DOHH2 (cell line): Measurements from ENCODE around the gene MDFI.

Source experiments
- H3F3A ChIP-seq: fragments of 200-600 bp; sonication (generic), shearing (Covaris generic); 2 replicates; pipeline ENCODE4 v1.6.0; 2016; ENCODE audit warnings: antibody characterized with exemption, mild to moderate bottlenecking; ENCODE audit not compliant: control insufficient read depth, insufficient read depth
- H3K27ac ChIP-seq: fragments of 200-600 bp; sonication (generic); 2 replicates; pipeline ENCODE4 v1.5.1; 2014; ENCODE audit warnings: low read depth, mild to moderate bottlenecking, low read length, moderate library complexity
- H3K27me3 ChIP-seq: fragments of 200-600 bp; sonication (generic); 2 replicates; pipeline ENCODE4 v1.6.1; 2014; ENCODE audit warnings: mild to moderate bottlenecking, low read length, mixed read lengths; ENCODE audit not compliant: control insufficient read depth
- H3K36me3 ChIP-seq: fragments of 200-600 bp; sonication (generic); 2 replicates; pipeline ENCODE4 v1.6.1; 2014; ENCODE audit warnings: mild to moderate bottlenecking, low read length, moderate library complexity, mixed read lengths; ENCODE audit not compliant: control insufficient read depth
- H3K4me1 ChIP-seq: fragments of 200-600 bp; sonication (generic); 2 replicates; pipeline ENCODE4 v1.6.1; 2014; ENCODE audit warnings: mild to moderate bottlenecking, low read length, mixed read lengths; ENCODE audit not compliant: control insufficient read depth
- H3K4me2 ChIP-seq: fragments of 200-600 bp; sonication (generic); 2 replicates; pipeline ENCODE4 v1.6.0; 2014; ENCODE audit warnings: mild to moderate bottlenecking, low read length, moderate library complexity
- H3K4me3 ChIP-seq: fragments of 200-600 bp; sonication (generic); 2 replicates; pipeline ENCODE4 v1.5.1; 2014; ENCODE audit warnings: mild to moderate bottlenecking, low read length, mixed read lengths
- H3K79me2 ChIP-seq: fragments of 200-600 bp; sonication (generic); 2 replicates; pipeline ENCODE4 v1.6.1; 2014; ENCODE audit warnings: mild to moderate bottlenecking, low read length, mixed read lengths; ENCODE audit not compliant: control insufficient read depth
- H3K9me2 ChIP-seq: fragments of 200-600 bp; sonication (generic); replicated peaks from 2 replicates; pipeline ENCODE4 v1.6.1; 2014; ENCODE audit warnings: mild to moderate bottlenecking, low read length, mixed read lengths; ENCODE audit not compliant: control insufficient read depth
- H3K9me3 ChIP-seq: fragments of 200-600 bp; sonication (generic); 2 replicates; pipeline ENCODE4 v1.6.1; 2014; ENCODE audit warnings: antibody characterized with exemption, low read length, mixed read lengths; ENCODE audit not compliant: control insufficient read depth, insufficient read depth
- H4K20me1 ChIP-seq: fragments of 200-600 bp; sonication (generic); 2 replicates; pipeline ENCODE4 v1.6.0; 2014; ENCODE audit warnings: low read depth, mild to moderate bottlenecking, antibody characterized with exemption, low read length, moderate library complexity; ENCODE audit not compliant: control insufficient read depth, insufficient read depth
- CTCF ChIP-seq: fragments of 200-600 bp; sonication (generic); IDR thresholded peaks from one replicate; pipeline ENCODE4 v1.5.1; 2014; ENCODE audit warnings: antibody characterized with exemption, mild to moderate bottlenecking, low read depth, low read length; ENCODE audit not compliant: poor library complexity, severe bottlenecking
- EZH2phosphoT487 ChIP-seq: fragments of 200-600 bp; sonication (generic); IDR thresholded peaks from 2 replicates; pipeline ENCODE4 v1.6.1; 2017; ENCODE audit warnings: borderline replicate concordance, mild to moderate bottlenecking, antibody characterized with exemption, low read length, moderate library complexity, mixed read lengths

The MDFI gene

GRCh38 chr6:41596096-41596685 is 42.1 kb upstream of the MDFI start:
- Histone ChIP-seq H3K4me1 (no peaks in the 10 kb centered on the region), H3K4me2 (no peak overlapping the region), H4K20me1 (no peaks in the 10 kb centered on the region), H3K27ac (no peak overlapping the region), H3F3A (no peaks in the 10 kb centered on the region), H3K36me3 (no peaks in the 10 kb centered on the region), H3K9me3 (no peaks in the 10 kb centered on the region), H3K4me3 (no peak overlapping the region), H3K79me2 (no peaks in the 10 kb centered on the region), H3K9me2 (no peaks in the 10 kb centered on the region), H3K27me3 (no peaks in the 10 kb centered on the region)
- no peak for TF ChIP-seq EZH2phosphoT487

DNA sequence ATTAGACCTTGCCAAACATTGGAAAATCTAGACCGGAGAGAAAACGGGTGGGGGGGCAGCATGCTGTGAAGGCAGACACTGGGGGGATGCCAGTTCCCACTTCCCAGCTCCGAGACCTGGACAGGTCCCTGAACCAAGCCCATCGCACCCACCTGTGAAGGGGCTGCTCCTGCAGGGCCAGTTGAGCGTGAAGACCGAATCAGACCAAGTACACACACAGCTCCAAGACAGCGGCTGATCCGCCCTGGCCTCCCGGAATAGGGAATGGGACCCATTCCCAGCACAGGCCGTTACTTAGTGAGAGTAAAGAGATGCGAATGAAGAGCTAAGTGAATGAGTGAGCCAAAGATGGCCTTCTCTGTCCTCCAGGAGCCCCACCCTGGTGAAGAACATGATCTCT is 41.5 kb upstream of the MDFI start:
- H4K20me1 ChIP-seq: no peaks in the 10 kb centered on the region
- H3K9me3 ChIP-seq: no peaks in the 10 kb centered on the region
- H3K4me1 ChIP-seq: no peaks in the 10 kb centered on the region
- H3K36me3 ChIP-seq: no peaks in the 10 kb centered on the region
- H3K79me2 ChIP-seq: no peaks in the 10 kb centered on the region
- no peak overlapping the region for H3K4me2 ChIP-seq
- TF ChIP-seq CTCF (no peak), EZH2phosphoT487 (no peak)
- no peaks in the 10 kb centered on the region for H3F3A ChIP-seq
- no peak overlapping the region for H3K27ac ChIP-seq
- H3K27me3 ChIP-seq: no peaks in the 10 kb centered on the region
- H3K9me2 ChIP-seq: no peaks in the 10 kb centered on the region
- no peak overlapping the region for H3K4me3 ChIP-seq

DNA sequence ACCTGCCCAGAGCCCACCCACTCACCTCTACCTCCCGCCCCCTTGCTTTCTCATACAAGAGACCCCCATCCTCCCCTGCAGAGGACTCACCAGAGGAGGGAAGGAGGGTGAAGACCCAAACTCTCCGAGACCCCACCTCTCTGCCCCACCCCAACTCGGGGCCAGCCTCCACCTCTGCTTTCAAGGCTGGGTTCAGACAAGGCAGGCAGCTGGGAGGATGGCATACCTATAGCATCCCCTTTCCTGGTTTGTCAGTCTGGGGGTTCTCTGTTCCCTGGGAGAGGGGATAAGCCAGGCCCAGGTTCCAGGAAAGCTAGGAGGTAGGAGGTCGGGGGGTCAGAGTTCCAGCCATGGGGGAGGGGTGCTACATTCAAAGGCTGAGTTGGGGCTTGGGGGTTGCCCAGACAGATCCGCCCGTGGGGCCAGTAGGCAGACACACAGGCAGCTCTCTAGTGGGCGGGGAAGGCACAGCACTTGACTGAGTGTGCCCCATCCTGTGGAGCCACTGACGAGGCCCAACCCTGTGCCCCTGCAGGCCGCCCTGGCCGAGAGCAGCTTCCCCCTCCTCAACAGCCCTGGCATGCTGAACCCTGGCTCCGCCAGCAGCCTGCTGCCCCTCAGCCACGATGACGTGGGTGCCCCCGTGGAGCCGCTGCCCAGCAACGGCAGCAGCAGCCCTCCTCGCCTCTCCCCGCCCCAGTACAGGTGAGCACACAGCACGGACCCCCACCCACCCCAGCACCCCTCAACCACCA is 40.8 kb upstream of the MDFI start:
- Histone ChIP-seq H4K20me1 (no peaks in the 10 kb centered on the region), H3K9me2 (no peaks in the 10 kb centered on the region), H3K36me3 (no peaks in the 10 kb centered on the region), H3K9me3 (no peaks in the 10 kb centered on the region), H3F3A (no peaks in the 10 kb centered on the region), H3K27ac (no peak overlapping the region), H3K4me2 (no peak overlapping the region), H3K27me3 (no peaks in the 10 kb centered on the region), H3K4me1 (peaks cover 2% of the 10 kb centered on the region), H3K79me2 (no peaks in the 10 kb centered on the region), H3K4me3 (no peak overlapping the region)
- TF ChIP-seq EZH2phosphoT487 (no peak), CTCF (no peak)

- no peak overlapping the region for H3K4me2 ChIP-seq
- H3K9me3 ChIP-seq: no peaks in the 10 kb centered on the region
- no peak overlapping the region for H3K4me3 ChIP-seq
- no peaks in the 10 kb centered on the region for H3K27me3 ChIP-seq
- H3K36me3 ChIP-seq: no peaks in the 10 kb centered on the region
- no peaks in the 10 kb centered on the region for H3K9me2 ChIP-seq
- H3K4me1 ChIP-seq: peaks cover 8% of the 10 kb centered on the region
- H3F3A ChIP-seq: no peaks in the 10 kb centered on the region
- no peaks in the 10 kb centered on the region for H4K20me1 ChIP-seq
- H3K27ac ChIP-seq: no peak overlapping the region
- no peak for TF ChIP-seq EZH2phosphoT487
- no peak for TF ChIP-seq CTCF
- no peaks in the 10 kb centered on the region for H3K79me2 ChIP-seq
Measured at GRCh38 chr6:41598670-41599014, 39.6 kb upstream of the MDFI start.
